ENCODE results near the gene GALNT10.

DNA sequence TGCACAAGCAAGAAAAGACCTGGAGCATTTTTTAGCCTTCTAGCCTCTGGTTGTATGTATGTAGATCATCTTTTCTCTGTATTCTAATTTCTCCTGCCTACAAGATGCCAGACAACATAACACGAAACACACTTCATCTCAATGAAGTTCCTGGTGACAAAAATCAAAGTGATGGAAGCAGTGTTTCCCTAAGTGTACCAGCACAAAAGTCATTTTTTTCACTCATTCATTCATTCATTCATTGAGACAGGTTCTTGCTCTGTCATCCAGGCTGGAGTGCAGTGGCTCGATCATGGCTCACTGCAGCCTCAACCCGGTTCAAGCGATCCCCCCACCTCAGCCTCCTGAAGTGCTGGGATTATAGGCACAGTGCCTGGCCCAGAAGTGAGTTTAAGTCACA is 183.7 kb downstream of the GALNT10 start:
- TF ChIP-seq, protein P1, sequence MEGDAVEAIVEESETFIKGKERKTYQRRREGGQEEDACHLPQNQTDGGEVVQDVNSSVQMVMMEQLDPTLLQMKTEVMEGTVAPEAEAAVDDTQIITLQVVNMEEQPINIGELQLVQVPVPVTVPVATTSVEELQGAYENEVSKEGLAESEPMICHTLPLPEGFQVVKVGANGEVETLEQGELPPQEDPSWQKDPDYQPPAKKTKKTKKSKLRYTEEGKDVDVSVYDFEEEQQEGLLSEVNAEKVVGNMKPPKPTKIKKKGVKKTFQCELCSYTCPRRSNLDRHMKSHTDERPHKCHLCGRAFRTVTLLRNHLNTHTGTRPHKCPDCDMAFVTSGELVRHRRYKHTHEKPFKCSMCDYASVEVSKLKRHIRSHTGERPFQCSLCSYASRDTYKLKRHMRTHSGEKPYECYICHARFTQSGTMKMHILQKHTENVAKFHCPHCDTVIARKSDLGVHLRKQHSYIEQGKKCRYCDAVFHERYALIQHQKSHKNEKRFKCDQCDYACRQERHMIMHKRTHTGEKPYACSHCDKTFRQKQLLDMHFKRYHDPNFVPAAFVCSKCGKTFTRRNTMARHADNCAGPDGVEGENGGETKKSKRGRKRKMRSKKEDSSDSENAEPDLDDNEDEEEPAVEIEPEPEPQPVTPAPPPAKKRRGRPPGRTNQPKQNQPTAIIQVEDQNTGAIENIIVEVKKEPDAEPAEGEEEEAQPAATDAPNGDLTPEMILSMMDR (IDR thresholded peaks at IDR 0.05) = no peak
- TF ChIP-seq POLR2A (IDR thresholded peaks at IDR 0.05) = no peak

Data from body of pancreas (tissue), 4 donors.